ENCODE data around the gene GCNA.

- TF ChIP-seq EZH2 (conservative IDR thresholded peaks at IDR 0.05; ENCODE audit: low read depth, low read length) (no peak), HCFC1 (IDR thresholded peaks at IDR 0.05; ENCODE audit: low read depth, low read length) (no peak), SRY (CRISPR knock-in tag; IDR thresholded peaks at IDR 0.05) (no peak), ZNF501 (CRISPR knock-in tag; IDR thresholded peaks at IDR 0.05) (no peak), HNRNPUL1 (IDR thresholded peaks at IDR 0.05; ENCODE audit: low read depth, low read length) (no peak), MTERF4 (CRISPR knock-in tag; IDR thresholded peaks at IDR 0.05) (no peak), TAF1 (CRISPR knock-in tag; IDR thresholded peaks at IDR 0.05) (no peak)
Observed at GRCh38 chrX:71659959-71660358, 81.7 kb downstream of the GCNA start.
